HepG2 (cell line): ENCODE measurements around the gene PKDREJ. TPM values are rescaled to one million over a fixed set of nuclear protein-coding genes. Genes with fewer than 3 reads are reported as not detected.

Experiments
- HDAC2 ChIP-seq: sonication (generic); formaldehyde crosslinking; IDR thresholded peaks from 2 replicates; pipeline ENCODE4 v1.4.0; 2020; ENCODE audit warnings: missing genetic modification reagents
- MAZ ChIP-seq, 2 experiments: sonication (generic) in 1 of 2; formaldehyde crosslinking in 1 of 2; IDR thresholded peaks; 2 replicates each; pipeline versions ENCODE4 v1.5.0 to v1.6.1; 2012 to 2020; ENCODE audit warnings: low read depth in 2 of 2, mild to moderate bottlenecking in 2 of 2, borderline replicate concordance in 1 of 2, improper control_type of control experiment in 1 of 2, low read length in 1 of 2, missing genetic modification reagents in 1 of 2, moderate library complexity in 1 of 2
- PRMT3 ChIP-seq: sonication (generic); formaldehyde crosslinking; IDR thresholded peaks from 2 replicates; pipeline ENCODE4 v1.8.1; 2022; ENCODE audit warnings: low read depth, mild to moderate bottlenecking, moderate library complexity, missing genetic modification reagents, borderline replicate concordance
- RCOR2 ChIP-seq: IDR thresholded peaks from 2 replicates; pipeline ENCODE4 v1.6.1; 2016; ENCODE audit warnings: missing biosample characterization, missing genetic modification reagents
- RFXANK ChIP-seq: IDR thresholded peaks from 2 replicates; pipeline ENCODE4 v1.6.1; 2016
- SP5 ChIP-seq: IDR thresholded peaks from 2 replicates; pipeline ENCODE4 v1.6.1; 2016; ENCODE audit warnings: low read depth, borderline replicate concordance
- SRSF1 ChIP-seq: fragments of 200-400 bp; formaldehyde crosslinking; optimal IDR thresholded peaks from 2 replicates; pipeline ENCODE3; 2017; ENCODE audit warnings: mild to moderate bottlenecking, low read depth, low read length, moderate library complexity
- ZNF607 ChIP-seq: sonication (generic); formaldehyde crosslinking; IDR thresholded peaks from 2 replicates; pipeline ENCODE4 v1.5.1; 2020; ENCODE audit warnings: missing genetic modification reagents, mild to moderate bottlenecking, borderline replicate concordance
- ZNF777 ChIP-seq: sonication (generic); formaldehyde crosslinking; IDR thresholded peaks from 2 replicates; pipeline ENCODE4 v1.4.0; 2020; ENCODE audit warnings: missing genetic modification reagents
- polyA plus RNA-seq, 8 experiments: library from polyadenylated mRNA; depleted of rRNA in 3 of 8; stranded (reverse) in 7 of 8; unstranded in 1 of 8; fragments of >200 nt; fragmentation: Illumina TruSeq in 4 of 8; extraction: Trizol in 4 of 8; gene quantifications; 2 replicates each; pipeline versions ENCODE4 v1.2.1 to v1.2.3, GENCODE V29; 2011 to 2016; ENCODE audit warnings: low read depth in 4 of 8, missing spikeins in 1 of 8, mixed read lengths in 1 of 8; ENCODE audit not compliant: insufficient read depth in 1 of 8
- total RNA-seq, 5 experiments: library from RNA; depleted of rRNA; stranded (reverse); fragments of >200 nt; fragmentation: Illumina TruSeq; extraction: Trizol; gene quantifications; 2 replicates each; pipeline ENCODE4 v1.2.3, GENCODE V29; 2016; ENCODE audit warnings: low read depth in 1 of 5
- TF ChIP-seq, protein P1 (sequence below): sonication (generic); formaldehyde crosslinking; conservative IDR thresholded peaks from 2 replicates; pipeline ENCODE4 v1.8.0; 2022; ENCODE audit warnings: low read depth, missing genetic modification reagents
- TF ChIP-seq, protein P2 (sequence below), 2 experiments: fragments of 450-650 bp in 1 of 2; sonication (generic) in 1 of 2; formaldehyde crosslinking in 1 of 2; IDR thresholded peaks; 2 replicates each; pipeline versions ENCODE4 v1.6.1 to v1.8.0; 2016 to 2022; ENCODE audit warnings: antibody characterized with exemption in 1 of 2, mild to moderate bottlenecking in 1 of 2, missing genetic modification reagents in 1 of 2
- TF ChIP-seq, protein P3 (sequence below): sonication (generic); formaldehyde crosslinking; IDR thresholded peaks from 2 replicates; pipeline ENCODE4 v1.8.1; 2022; ENCODE audit warnings: mild to moderate bottlenecking, missing genetic modification reagents
- TF ChIP-seq, protein P4 (sequence below): sonication (generic); formaldehyde crosslinking; IDR thresholded peaks from 2 replicates; pipeline ENCODE4 v1.4.0; 2020; ENCODE audit warnings: missing genetic modification reagents, mild to moderate bottlenecking, borderline replicate concordance

The PKDREJ gene
- total and polyA plus RNA-seq, 2 of the 13 experiments (the other 11 are each of a cell fraction or from before 2014, with no cell fraction given), result not detected

DNA sequence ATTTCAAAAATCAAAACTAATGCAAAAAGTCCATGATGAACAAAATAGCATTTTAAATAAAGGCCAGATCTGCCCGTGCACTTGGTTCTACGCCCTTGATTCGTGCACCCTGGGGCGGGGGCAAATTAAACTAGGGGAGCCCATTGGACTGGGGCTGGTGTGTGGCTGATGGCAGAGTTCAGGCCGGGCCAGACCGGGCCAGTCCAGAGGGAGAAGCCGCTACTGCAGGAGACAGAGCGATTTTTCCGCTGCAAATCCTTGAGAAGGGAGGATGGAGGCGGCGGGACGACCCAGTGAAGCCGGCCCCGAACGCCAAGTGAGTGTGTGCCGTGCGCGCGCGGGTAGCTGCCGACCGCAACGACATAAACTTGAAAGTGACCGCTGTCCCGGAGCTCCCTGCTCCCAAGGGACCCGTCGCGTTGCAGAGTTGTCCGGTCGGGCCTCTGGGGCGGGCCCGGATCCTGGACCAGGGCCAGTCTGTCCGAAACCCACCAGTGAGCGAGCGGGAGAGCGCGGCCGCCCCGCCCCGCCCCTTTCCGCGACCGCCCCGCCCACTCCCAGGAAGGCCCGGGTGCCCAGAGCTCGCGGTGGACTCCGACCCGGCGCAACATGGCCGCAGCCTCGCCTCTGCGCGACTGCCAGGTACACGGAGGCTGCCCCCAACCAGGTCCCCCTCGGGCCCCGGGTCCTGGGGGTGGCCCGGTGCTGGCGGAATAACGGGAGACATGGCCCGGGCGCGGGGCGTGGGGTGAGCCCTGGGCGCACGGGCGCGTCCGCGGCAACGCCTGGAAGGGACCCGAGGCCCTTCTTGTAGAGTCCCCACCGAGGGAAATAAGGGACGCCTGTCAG is 4.5 kb upstream of the PKDREJ start, which contains the start of gene TTC38 (continued):
- TF ChIP-seq SRSF1, result no peak
- TF ChIP-seq, protein P1, sequence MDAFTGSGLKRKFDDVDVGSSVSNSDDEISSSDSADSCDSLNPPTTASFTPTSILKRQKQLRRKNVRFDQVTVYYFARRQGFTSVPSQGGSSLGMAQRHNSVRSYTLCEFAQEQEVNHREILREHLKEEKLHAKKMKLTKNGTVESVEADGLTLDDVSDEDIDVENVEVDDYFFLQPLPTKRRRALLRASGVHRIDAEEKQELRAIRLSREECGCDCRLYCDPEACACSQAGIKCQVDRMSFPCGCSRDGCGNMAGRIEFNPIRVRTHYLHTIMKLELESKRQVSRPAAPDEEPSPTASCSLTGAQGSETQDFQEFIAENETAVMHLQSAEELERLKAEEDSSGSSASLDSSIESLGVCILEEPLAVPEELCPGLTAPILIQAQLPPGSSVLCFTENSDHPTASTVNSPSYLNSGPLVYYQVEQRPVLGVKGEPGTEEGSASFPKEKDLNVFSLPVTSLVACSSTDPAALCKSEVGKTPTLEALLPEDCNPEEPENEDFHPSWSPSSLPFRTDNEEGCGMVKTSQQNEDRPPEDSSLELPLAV (CRISPR knock-in tag), result no peak
- no peak for TF ChIP-seq PRMT3 (CRISPR knock-in tag)
- peak; percentile 64; the same call in 1 of the 2 replicates for TF ChIP-seq SP5 (CRISPR knock-in tag)
- TF ChIP-seq ZNF607, result 0 out of 2 replicates have a peak, but pooled peaks have one; percentile 24
- TF ChIP-seq MAZ (IDR thresholded peaks at IDR 0.05; ENCODE audit: borderline replicate concordance, low read depth, low read length), result no peak
- peak; percentile 22; the same call in 1 of the 2 replicates for TF ChIP-seq MAZ (CRISPR knock-in tag; IDR thresholded peaks at IDR 0.05; ENCODE audit: low read depth)
- 0 out of 2 replicates have a peak, but pooled peaks have one; percentile 4 for TF ChIP-seq RCOR2 (CRISPR knock-in tag)
- TF ChIP-seq HDAC2, result no peak; the same call in 1 of the 2 replicates
- TF ChIP-seq, protein P2, sequence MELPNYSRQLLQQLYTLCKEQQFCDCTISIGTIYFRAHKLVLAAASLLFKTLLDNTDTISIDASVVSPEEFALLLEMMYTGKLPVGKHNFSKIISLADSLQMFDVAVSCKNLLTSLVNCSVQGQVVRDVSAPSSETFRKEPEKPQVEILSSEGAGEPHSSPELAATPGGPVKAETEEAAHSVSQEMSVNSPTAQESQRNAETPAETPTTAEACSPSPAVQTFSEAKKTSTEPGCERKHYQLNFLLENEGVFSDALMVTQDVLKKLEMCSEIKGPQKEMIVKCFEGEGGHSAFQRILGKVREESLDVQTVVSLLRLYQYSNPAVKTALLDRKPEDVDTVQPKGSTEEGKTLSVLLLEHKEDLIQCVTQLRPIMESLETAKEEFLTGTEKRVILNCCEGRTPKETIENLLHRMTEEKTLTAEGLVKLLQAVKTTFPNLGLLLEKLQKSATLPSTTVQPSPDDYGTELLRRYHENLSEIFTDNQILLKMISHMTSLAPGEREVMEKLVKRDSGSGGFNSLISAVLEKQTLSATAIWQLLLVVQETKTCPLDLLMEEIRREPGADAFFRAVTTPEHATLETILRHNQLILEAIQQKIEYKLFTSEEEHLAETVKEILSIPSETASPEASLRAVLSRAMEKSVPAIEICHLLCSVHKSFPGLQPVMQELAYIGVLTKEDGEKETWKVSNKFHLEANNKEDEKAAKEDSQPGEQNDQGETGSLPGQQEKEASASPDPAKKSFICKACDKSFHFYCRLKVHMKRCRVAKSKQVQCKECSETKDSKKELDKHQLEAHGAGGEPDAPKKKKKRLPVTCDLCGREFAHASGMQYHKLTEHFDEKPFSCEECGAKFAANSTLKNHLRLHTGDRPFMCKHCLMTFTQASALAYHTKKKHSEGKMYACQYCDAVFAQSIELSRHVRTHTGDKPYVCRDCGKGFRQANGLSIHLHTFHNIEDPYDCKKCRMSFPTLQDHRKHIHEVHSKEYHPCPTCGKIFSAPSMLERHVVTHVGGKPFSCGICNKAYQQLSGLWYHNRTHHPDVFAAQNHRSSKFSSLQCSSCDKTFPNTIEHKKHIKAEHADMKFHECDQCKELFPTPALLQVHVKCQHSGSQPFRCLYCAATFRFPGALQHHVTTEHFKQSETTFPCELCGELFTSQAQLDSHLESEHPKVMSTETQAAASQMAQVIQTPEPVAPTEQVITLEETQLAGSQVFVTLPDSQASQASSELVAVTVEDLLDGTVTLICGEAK (IDR thresholded peaks at IDR 0.05), result no peak
- TF ChIP-seq, protein P2 (CRISPR knock-in tag; IDR thresholded peaks at IDR 0.05), result peak; percentile 40; the same call in 1 of the 2 replicates
- TF ChIP-seq, protein P3, sequence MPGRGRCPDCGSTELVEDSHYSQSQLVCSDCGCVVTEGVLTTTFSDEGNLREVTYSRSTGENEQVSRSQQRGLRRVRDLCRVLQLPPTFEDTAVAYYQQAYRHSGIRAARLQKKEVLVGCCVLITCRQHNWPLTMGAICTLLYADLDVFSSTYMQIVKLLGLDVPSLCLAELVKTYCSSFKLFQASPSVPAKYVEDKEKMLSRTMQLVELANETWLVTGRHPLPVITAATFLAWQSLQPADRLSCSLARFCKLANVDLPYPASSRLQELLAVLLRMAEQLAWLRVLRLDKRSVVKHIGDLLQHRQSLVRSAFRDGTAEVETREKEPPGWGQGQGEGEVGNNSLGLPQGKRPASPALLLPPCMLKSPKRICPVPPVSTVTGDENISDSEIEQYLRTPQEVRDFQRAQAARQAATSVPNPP, result 0 out of 2 replicates have a peak, but pooled peaks have one; percentile 53
- TF ChIP-seq ZNF777 (CRISPR knock-in tag), result peak; percentile 51; the same call in 1 of the 2 replicates
- TF ChIP-seq, protein P4, sequence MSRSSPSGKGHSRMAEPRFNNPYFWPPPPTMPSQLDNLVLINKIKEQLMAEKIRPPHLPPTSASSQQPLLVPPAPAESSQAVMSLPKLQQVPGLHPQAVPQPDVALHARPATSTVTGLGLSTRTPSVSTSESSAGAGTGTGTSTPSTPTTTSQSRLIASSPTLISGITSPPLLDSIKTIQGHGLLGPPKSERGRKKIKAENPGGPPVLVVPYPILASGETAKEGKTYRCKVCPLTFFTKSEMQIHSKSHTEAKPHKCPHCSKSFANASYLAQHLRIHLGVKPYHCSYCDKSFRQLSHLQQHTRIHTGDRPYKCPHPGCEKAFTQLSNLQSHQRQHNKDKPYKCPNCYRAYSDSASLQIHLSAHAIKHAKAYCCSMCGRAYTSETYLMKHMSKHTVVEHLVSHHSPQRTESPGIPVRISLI (CRISPR knock-in tag), result 0 out of 2 replicates have a peak, but pooled peaks have one; percentile 28
- TF ChIP-seq RFXANK (CRISPR knock-in tag), result 0 out of 2 replicates have a peak, but pooled peaks have one; percentile 64
